MM.1S (cell line): ENCODE data around the gene DFFB.

Experiments
- EZH2 ChIP-seq: fragments of 300-600 bp; sonication (generic); optimal IDR thresholded peaks from 2 replicates; pipeline ENCODE3; 2017; ENCODE audit warnings: low read depth, mild to moderate bottlenecking, antibody characterized with exemption, low read length, mixed read lengths
- TF ChIP-seq, protein P1 (sequence below): fragments of 300-600 bp; sonication (generic); IDR thresholded peaks from 2 replicates; pipeline ENCODE4 v1.5.1; 2016; ENCODE audit warnings: antibody characterized with exemption, low read length, mixed read lengths

DNA sequence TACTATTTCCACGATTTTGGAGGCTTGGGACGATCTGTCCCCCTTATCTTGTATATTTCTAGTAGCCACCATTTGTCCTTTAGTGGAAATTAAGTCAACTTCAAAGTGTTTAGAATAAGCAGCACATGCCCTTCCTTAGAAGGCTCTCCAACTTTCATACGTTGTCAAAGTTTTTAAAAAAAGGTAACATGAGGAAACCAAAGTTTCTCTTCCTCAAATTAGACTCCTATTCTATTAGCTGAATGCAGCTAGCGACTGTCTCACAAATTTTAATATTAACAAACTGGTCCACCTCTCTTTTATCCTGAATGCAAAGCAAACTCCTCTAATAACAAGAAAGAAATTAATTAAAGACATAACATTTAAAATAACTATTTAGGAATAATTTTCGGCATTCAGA lies 35.9 kb downstream of the DFFB start:
- TF ChIP-seq, protein P1, sequence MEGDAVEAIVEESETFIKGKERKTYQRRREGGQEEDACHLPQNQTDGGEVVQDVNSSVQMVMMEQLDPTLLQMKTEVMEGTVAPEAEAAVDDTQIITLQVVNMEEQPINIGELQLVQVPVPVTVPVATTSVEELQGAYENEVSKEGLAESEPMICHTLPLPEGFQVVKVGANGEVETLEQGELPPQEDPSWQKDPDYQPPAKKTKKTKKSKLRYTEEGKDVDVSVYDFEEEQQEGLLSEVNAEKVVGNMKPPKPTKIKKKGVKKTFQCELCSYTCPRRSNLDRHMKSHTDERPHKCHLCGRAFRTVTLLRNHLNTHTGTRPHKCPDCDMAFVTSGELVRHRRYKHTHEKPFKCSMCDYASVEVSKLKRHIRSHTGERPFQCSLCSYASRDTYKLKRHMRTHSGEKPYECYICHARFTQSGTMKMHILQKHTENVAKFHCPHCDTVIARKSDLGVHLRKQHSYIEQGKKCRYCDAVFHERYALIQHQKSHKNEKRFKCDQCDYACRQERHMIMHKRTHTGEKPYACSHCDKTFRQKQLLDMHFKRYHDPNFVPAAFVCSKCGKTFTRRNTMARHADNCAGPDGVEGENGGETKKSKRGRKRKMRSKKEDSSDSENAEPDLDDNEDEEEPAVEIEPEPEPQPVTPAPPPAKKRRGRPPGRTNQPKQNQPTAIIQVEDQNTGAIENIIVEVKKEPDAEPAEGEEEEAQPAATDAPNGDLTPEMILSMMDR = no peak
- TF ChIP-seq EZH2 = no peak
